GM12878 (cell line): ENCODE measurements around the gene CSF1. TPM values are rescaled to one million over a fixed set of nuclear protein-coding genes. Genes with fewer than 3 reads are reported as not detected.

Experiments
- ATAC-seq: fragments of 200-7000 bp; cut with Tn5 transposase; 3 replicates; pipeline ENCODE4 v1.9.1; 2020; ENCODE audit warnings: mild to moderate bottlenecking, moderate library complexity
- BruUV-seq: library from RNA; stranded (reverse); fragments of 400-500 nt; replicated peaks from 2 replicates; lab custom pipeline; 2021; lab: Mats Ljungman, UMichigan
- CTCF ChIA-PET: fragments of 300-600 bp; sonication (Branson Sonifier 250); formaldehyde crosslinking; extraction: SDS; loops from one replicate; lab custom pipeline; 2021; ENCODE audit warnings: inconsistent platforms; lab: Yijun Ruan, JAX
- POLR2A ChIA-PET: fragments of 350-600 bp; formaldehyde crosslinking; extraction: SDS; loops from one replicate; lab custom pipeline; 2021; ENCODE audit warnings: inconsistent platforms; lab: Charles Lee
- RAD21 ChIA-PET: fragments of 300-600 bp; sonication (Branson Sonifier 250); formaldehyde crosslinking; loops from one replicate; lab custom pipeline; 2023; ENCODE audit warnings: antibody characterized with exemption; ENCODE audit not compliant: unreplicated experiment; lab: Charles Lee
- SMC1A ChIA-PET: fragments of 300-600 bp; sonication (Branson Sonifier 250); formaldehyde crosslinking; loops from one replicate; lab custom pipeline; 2023; ENCODE audit not compliant: unreplicated experiment, uncharacterized antibody; lab: Charles Lee
- DNase-seq: peaks from one replicate; pipeline ENCODE4 v3.0.0-alpha.2; 2011; ENCODE audit warnings: low read depth, low spot score
- FAIRE-seq: peaks from 3 replicates; lab custom pipeline; 2011; peaks lifted over from hg19 to GRCh38; lab: Jason Lieb, UNC
- H2AFZ ChIP-seq: 2 replicates; pipeline ENCODE4 v1.6.0; 2011; ENCODE audit warnings: low read depth, low read length, control low read depth; ENCODE audit not compliant: control insufficient read depth
- H3K27ac ChIP-seq: 2 replicates; pipeline ENCODE4 v1.5.1; 2011; ENCODE audit warnings: control low read depth; ENCODE audit not compliant: control insufficient read depth, insufficient read depth
- H3K27me3 ChIP-seq, 2 experiments: replicated peaks in 1 of 2; 2 replicates each; pipeline versions ENCODE4 v1.6.0 to v1.6.1; 2011; ENCODE audit warnings: low read length in 1 of 2; ENCODE audit not compliant: control insufficient read depth in 2 of 2, insufficient read depth in 2 of 2
- H3K36me3 ChIP-seq, 2 experiments: 2 replicates each; pipeline ENCODE4 v1.5.1; 2011; ENCODE audit warnings: low read length in 1 of 2; ENCODE audit not compliant: control insufficient read depth in 2 of 2, insufficient read depth in 2 of 2
- H3K4me1 ChIP-seq: 2 replicates; pipeline ENCODE4 v1.6.1; 2011; ENCODE audit warnings: mild to moderate bottlenecking, low read length, moderate library complexity, mixed read lengths; ENCODE audit not compliant: control insufficient read depth, insufficient read depth
- H3K4me2 ChIP-seq: 2 replicates; pipeline ENCODE4 v1.6.0; 2011; ENCODE audit warnings: control low read depth; ENCODE audit not compliant: control insufficient read depth, insufficient read depth
- H3K4me3 ChIP-seq: fragments of 200-600 bp; sonication (generic); 2 replicates; pipeline ENCODE4 v1.5.1; 2016
- H3K79me2 ChIP-seq: 2 replicates; pipeline ENCODE4 v1.6.0; 2011; ENCODE audit warnings: low read length; ENCODE audit not compliant: control insufficient read depth, insufficient read depth
- H3K9ac ChIP-seq: 2 replicates; pipeline ENCODE4 v1.8.0; 2011; ENCODE audit warnings: low read length, control low read depth, mixed read lengths; ENCODE audit not compliant: control insufficient read depth, insufficient read depth
- H3K9me3 ChIP-seq: replicated peaks from 3 replicates; pipeline ENCODE4 v1.5.1; 2011; ENCODE audit warnings: mild to moderate bottlenecking, low read length; ENCODE audit not compliant: control insufficient read depth, insufficient read depth
- H4K20me1 ChIP-seq: 2 replicates; pipeline ENCODE4 v1.6.0; 2011; ENCODE audit not compliant: control insufficient read depth, insufficient read depth
- BMI1 ChIP-seq: fragments of 450-650 bp; IDR thresholded peaks from 2 replicates; pipeline ENCODE4 v1.6.1; 2016; ENCODE audit warnings: mild to moderate bottlenecking, moderate library complexity, borderline replicate concordance
- CREM ChIP-seq: IDR thresholded peaks from 2 replicates; pipeline ENCODE4 v1.6.1; 2014; ENCODE audit warnings: antibody characterized with exemption, low read depth
- ELK1 ChIP-seq: IDR thresholded peaks from 2 replicates; pipeline ENCODE4 v1.6.1; 2012; ENCODE audit warnings: low read depth, low read length, improper control_type of control experiment
- GATAD2B ChIP-seq: fragments of 450-650 bp; conservative IDR thresholded peaks from 2 replicates; pipeline ENCODE4 v1.6.1; 2017; ENCODE audit warnings: low read depth, mild to moderate bottlenecking, moderate library complexity
- HDAC6 ChIP-seq: fragments of 200-600 bp; sonication (generic); IDR thresholded peaks from one replicate; pipeline ENCODE4 v1.8.0; 2017; ENCODE audit warnings: antibody characterized with exemption; ENCODE audit not compliant: unreplicated experiment
- KLF5 ChIP-seq: fragments of 450-650 bp; IDR thresholded peaks from 2 replicates; pipeline ENCODE4 v1.6.1; 2014; ENCODE audit warnings: mild to moderate bottlenecking; ENCODE audit not compliant: partially characterized antibody
- NFIC ChIP-seq: IDR thresholded peaks from 2 replicates; pipeline ENCODE4 v1.6.1; 2012; ENCODE audit warnings: low read depth, mild to moderate bottlenecking, inconsistent platforms, low read length, moderate library complexity
- NKRF ChIP-seq: fragments of 450-650 bp; conservative IDR thresholded peaks from 2 replicates; pipeline ENCODE4 v1.6.1; 2017; ENCODE audit warnings: mild to moderate bottlenecking, moderate library complexity
- NR2C1 ChIP-seq: fragments of 450-650 bp; IDR thresholded peaks from 2 replicates; pipeline ENCODE4 v1.6.1; 2017; ENCODE audit warnings: antibody characterized with exemption, mild to moderate bottlenecking, moderate library complexity
- POU2F2 ChIP-seq: IDR thresholded peaks from 3 replicates; pipeline ENCODE4 v1.6.1; 2011; ENCODE audit warnings: low read depth, mild to moderate bottlenecking, low read length, borderline replicate concordance
- RBBP5 ChIP-seq: fragments of 200-600 bp; sonication (generic); conservative IDR thresholded peaks from 2 replicates; pipeline ENCODE4 v1.6.1; 2016
- RELB ChIP-seq: fragments of 450-650 bp; IDR thresholded peaks from 2 replicates; pipeline ENCODE4 v1.6.1; 2017; ENCODE audit warnings: low read depth, mild to moderate bottlenecking, moderate library complexity
- RFX5 ChIP-seq: IDR thresholded peaks from 2 replicates; pipeline ENCODE4 v1.6.1; 2011; ENCODE audit warnings: low read depth, low read length, improper control_type of control experiment
- SIN3A ChIP-seq: IDR thresholded peaks from 2 replicates; pipeline ENCODE4 v1.6.1; 2012; ENCODE audit warnings: low read depth, low read length, improper control_type of control experiment
- SIX5 ChIP-seq: IDR thresholded peaks from 2 replicates; pipeline ENCODE4 v1.6.1; 2011; ENCODE audit warnings: mild to moderate bottlenecking, low read depth, low read length, moderate library complexity; ENCODE audit not compliant: severe bottlenecking
- STAT3 ChIP-seq: IDR thresholded peaks from 2 replicates; pipeline ENCODE4 v1.6.1; 2011; ENCODE audit warnings: low read depth, low read length, improper control_type of control experiment
- SUZ12 ChIP-seq: fragments of 200-600 bp; sonication (generic); IDR thresholded peaks from one replicate; pipeline ENCODE4 v1.6.1; 2018; ENCODE audit warnings: antibody characterized with exemption, mild to moderate bottlenecking; ENCODE audit not compliant: unreplicated experiment
- ZNF24 ChIP-seq: fragments of 450-650 bp; IDR thresholded peaks from 2 replicates; pipeline ENCODE4 v1.6.1; 2017; ENCODE audit warnings: antibody characterized with exemption, mild to moderate bottlenecking
- WGBS: methylation state at CpG from one replicate; pipeline ENCODE4 v1.1.6; 2016; ENCODE audit warnings: low lambda C conversion rate; ENCODE audit not compliant: insufficient replicate concordance, insufficient coverage; ENCODE audit errors: missing lambda C conversion rate; 5-methylcytosine and 5-hydroxymethylcytosine counted together
- in situ Hi-C: fragments of 300-500 bp; cut with MboI; formaldehyde crosslinking; loops from 9 replicates; pipeline ENCODE4 v1.14.3; 2018; ENCODE audit warnings: mixed read lengths
- intact Hi-C: fragments of 100-400 bp; cut with micrococcal nuclease; formaldehyde crosslinking; loops from one replicate; pipeline ENCODE4 v1.14.2; 2022; ENCODE audit not compliant: unreplicated experiment
- polyA plus RNA-seq, 11 experiments: library from polyadenylated mRNA; depleted of rRNA in 4 of 11; unstranded in 6 of 11; stranded (reverse) in 5 of 11; fragments of >200 nt; fragmentation: Nextera tagmentation in 4 of 11; fragmentation: Illumina TruSeq in 1 of 11; extraction: Ambion mirVana in 4 of 11; extraction: Trizol in 1 of 11; gene quantifications; 1 replicate in 1 of 11; 2 replicates in 10 of 11; pipeline versions ENCODE4 v1.2.1 to v1.2.3, GENCODE V29; 2011 to 2016; ENCODE audit warnings: inconsistent platforms in 2 of 11, missing spikeins in 2 of 11, low read depth in 1 of 11
- total RNA-seq, 4 experiments: library from RNA; depleted of rRNA in 3 of 4; stranded (reverse); fragments of >200 nt in 3 of 4; fragmentation: Illumina TruSeq in 1 of 4; extraction: Trizol in 1 of 4; gene quantifications; 2 replicates each; pipeline versions ENCODE4 v1.2.1 to v1.2.3, GENCODE V29; 2013 to 2021

The CSF1 gene
- total and polyA plus RNA-seq, 10 of the 15 experiments (the other 5 are each of a cell fraction or from before 2014, with no cell fraction given), result 1.2 to 32.4 (median 13.0) TPM

- TF ChIP-seq NFIC, result no peak
- TF ChIP-seq SUZ12, result no peak
- no peak for TF ChIP-seq RBBP5
- TF ChIP-seq HDAC6, result no peak
- no peak for TF ChIP-seq NKRF
- TF ChIP-seq RFX5, result no peak
- TF ChIP-seq SIN3A, result no peak
- TF ChIP-seq ZNF24, result no peak
Observed at GRCh38 chr1:109883248-109883955, 27.2 kb upstream of the CSF1 start (continued).

- Histone ChIP-seq H3K27me3 (no peaks in the 10 kb centered on the region), H3K9me3 (no peaks in the 10 kb centered on the region), H3K79me2 (no peaks in the 10 kb centered on the region), H3K4me3 (no peak overlapping the region), H2AFZ (no peak overlapping the region), H3K27ac (no peak overlapping the region), H3K4me2 (no peak overlapping the region), H3K9ac (no peak overlapping the region), H4K20me1 (no peaks in the 10 kb centered on the region), H3K36me3 (no peaks in the 10 kb centered on the region), H3K4me1 (peaks cover 15% of the 10 kb centered on the region)
- no TSS peak for BruUV-seq
- 96% methylated on average over 8 of the region's 8 CpGs for WGBS
- in situ Hi-C loops (no loop called here), intact Hi-C loops (no loop called here)
- RAD21 ChIA-PET, result interaction anchor here (1.1 to 1.4 kb wide), 2 partner anchors 11 to 19 kb away, joined by 3 to 4 read pairs; no protein-coding TSS in a partner anchor
- POLR2A ChIA-PET, result interaction anchor here (0.9 to 1.6 kb wide), 3 partner anchors 13 to 20 kb away, joined by 3 read pairs; no protein-coding TSS in a partner anchor
- DNase-seq (no peak), ATAC-seq (no peak), FAIRE-seq (no peak)
- SMC1A ChIA-PET, result no interaction called here
- CTCF ChIA-PET, result interaction anchor here (0.7 kb wide), 1 partner anchor 170 kb away, joined by 3 read pairs; no protein-coding TSS in a partner anchor
- TF ChIP-seq STAT3 (no peak), POU2F2 (no peak), NR2C1 (no peak), SUZ12 (no peak), BMI1 (no peak), KLF5 (no peak), GATAD2B (no peak), ELK1 (no peak), CREM (no peak), RELB (peak; percentile 27; the same call in 1 of the 2 replicates), SIX5 (no peak)
Observed at GRCh38 chr1:109884242-109884891, 26.3 kb upstream of the CSF1 start.
